Pancreas (tissue), 10 donors: ENCODE data around the gene METTL25. TPM values are rescaled to one million over a fixed set of nuclear protein-coding genes. Genes with fewer than 3 reads are reported as not detected.

Source experiments
- ATAC-seq, 4 donors: fragments of 200-7000 bp; cut with Tn5 transposase; one replicate each; pipeline versions ENCODE4 v1.8.0 to v1.9.1; 2020; ENCODE audit warnings: mild to moderate bottlenecking in 4 of 4, moderate library complexity in 4 of 4
- DNase-seq, 6 donors: peaks; one replicate each; pipeline ENCODE4 v3.0.0-alpha.2; 2020
- FAIRE-seq: peaks from 2 replicates; lab custom pipeline; 2012; peaks lifted over from hg19 to GRCh38; lab: Jason Lieb, UNC
- H3K27ac ChIP-seq, 4 donors: fragments of 200-600 bp; sonication (generic); 1 replicate in 3 of 4; 2 replicates in 1 of 4; pipeline versions ENCODE4 v1.5.0 to v1.8.0; 2020
- H3K27me3 ChIP-seq, 4 donors: fragments of 200-600 bp; one replicate each; pipeline ENCODE4 v1.8.0; 2021
- H3K36me3 ChIP-seq, 3 donors: fragments of 200-600 bp; sonication (generic) in 1 of 3; one replicate each; pipeline versions ENCODE4 v1.5.0 to v1.8.0; 2020 to 2021
- H3K4me1 ChIP-seq, 3 donors: fragments of 200-600 bp; one replicate each; pipeline ENCODE4 v1.8.0; 2021
- H3K4me3 ChIP-seq, 4 donors: fragments of 200-600 bp; sonication (generic) in 2 of 4; one replicate each; pipeline versions ENCODE4 v1.5.0 to v1.8.0; 2020 to 2021
- H3K9me3 ChIP-seq, 4 donors: fragments of 200-600 bp; one replicate each; pipeline ENCODE4 v1.8.0; 2021
- CTCF ChIP-seq, 4 donors: fragments of 200-600 bp; sonication (generic) in 3 of 4; IDR thresholded peaks; one replicate each; pipeline versions ENCODE4 v1.5.0 to v1.8.0; 2021; ENCODE audit warnings: antibody characterized with exemption in 4 of 4
- WGBS, 2 donors: extraction: QIAGEN DNeasy Blood & Tissue Kit; methylation state at CpG; one replicate each; pipeline ENCODE4 v1.1.7; 2013; 5-methylcytosine and 5-hydroxymethylcytosine counted together
- intact Hi-C, 3 donors: fragments of 100-400 bp; cut with DNase I; formaldehyde crosslinking; loops; one replicate each; pipeline versions ENCODE4 v1.11.1 to v1.14.2; 2022
- polyA plus RNA-seq, 2 donors: library from polyadenylated mRNA; stranded (reverse); fragments of 200-250 nt; gene quantifications; one replicate each; pipeline ENCODE4 v1.2.3, GENCODE V29; 2013
- total RNA-seq, 6 donors: library from RNA; stranded (reverse); fragmentation: NEBNext Ultra II Directional in 4 of 6; extraction: Animal tissue kit (Norgen Biotek cat#: 25700) in 4 of 6; gene quantifications; one replicate each; pipeline versions ENCODE4 v1.2.1 to v1.2.4, GENCODE V29; 2021 to 2023
- donor health status: healthy with polysubstance abuse.
- donor health status: DM: no; HTN: no; CAD: no; lungs with moderate emphysema.
- donor health status: DM: no; HTN: no; CAD: no.
- donor health status: control.
- donor health status: control.
- donor health status: Bipolar disorder and iron deficiency.
- donor health status: DM: yes; HTN: yes; CAD: no.
- donor health status: DM: no; HTN: no; CAD: no.
- donor health status: DM: no; HTN: no; CAD: no.
- donor health status: DM: yes; HTN: yes; CAD: no.

Gene METTL25
- total and polyA plus RNA-seq, 8 donors: 3.5 to 9.5 (median 6.1) TPM

GRCh38 chr12:82456633-82457032 lies 98.3 kb downstream of the METTL25 start:
- intact Hi-C loops: no loop called here
- WGBS, 2 donors: 79 to 86% methylated on average over 2 of the region's 2 CpGs

GRCh38 chr12:82458101-82458500 lies 99.8 kb downstream of the METTL25 start:
- 97% methylated on average over 1 of the region's 1 CpG for WGBS, 2 donors

More at GRCh38 chr12:82456633-82457032, 98.3 kb downstream of the METTL25 start:
- no peak overlapping the region for H3K4me3 ChIP-seq
- DNase-seq (no peak), ATAC-seq (no peak), FAIRE-seq (no peak)
- H3K27ac ChIP-seq: no peak overlapping the region
- no peak for TF ChIP-seq CTCF (IDR thresholded peaks at IDR 0.05)
- H3K27me3 ChIP-seq: no peaks in the 10 kb centered on the region
- H3K4me1 ChIP-seq: peaks cover 0 to 7% (median 5%) of the 10 kb centered on the region in 3 donors
- H3K36me3 ChIP-seq: no peaks in the 10 kb centered on the region
- H3K9me3 ChIP-seq: no peaks in the 10 kb centered on the region

GRCh38 chr12:82461393-82461792 lies 103.1 kb downstream of the METTL25 start:
- intact Hi-C loops: no loop called here
- Histone ChIP-seq H3K27me3 (no peaks in the 10 kb centered on the region), H3K36me3 (no peaks in the 10 kb centered on the region), H3K9me3 (no peaks in the 10 kb centered on the region), H3K27ac (no peak overlapping the region), H3K4me3 (no peak overlapping the region), H3K4me1 (peaks cover 0 to 8% (median 5%) of the 10 kb centered on the region in 3 donors)
- FAIRE-seq: no peak
- no peak for DNase-seq
- 14 to 15% methylated on average over 1 of the region's 1 CpG for WGBS, 2 donors
- TF ChIP-seq CTCF (IDR thresholded peaks at IDR 0.05): no peak
- ATAC-seq: peak in 2 of 4 donors; percentile 48 to 60

More at GRCh38 chr12:82458101-82458500, 99.8 kb downstream of the METTL25 start:
- intact Hi-C loops: no loop called here
- no peak for TF ChIP-seq CTCF (IDR thresholded peaks at IDR 0.05)
- no peak overlapping the region for H3K27ac ChIP-seq
- H3K27me3 ChIP-seq: no peaks in the 10 kb centered on the region
- H3K9me3 ChIP-seq: no peaks in the 10 kb centered on the region
- FAIRE-seq (peak; percentile 9), ATAC-seq (no peak), DNase-seq (no peak)
- H3K4me3 ChIP-seq: no peak overlapping the region
- H3K36me3 ChIP-seq: no peaks in the 10 kb centered on the region
- peaks cover 0 to 8% (median 5%) of the 10 kb centered on the region in 3 donors for H3K4me1 ChIP-seq

GRCh38 chr12:82461836-82462235 lies 103.5 kb downstream of the METTL25 start:
- Histone ChIP-seq H3K27ac (no peak overlapping the region), H3K4me1 (peaks cover 0 to 8% (median 5%) of the 10 kb centered on the region in 3 donors), H3K27me3 (no peaks in the 10 kb centered on the region), H3K36me3 (no peaks in the 10 kb centered on the region), H3K4me3 (no peak overlapping the region), H3K9me3 (no peaks in the 10 kb centered on the region)
- 64 to 78% methylated on average over 3 of the region's 3 CpGs for WGBS, 2 donors
- no peak for TF ChIP-seq CTCF (IDR thresholded peaks at IDR 0.05)
- DNase-seq: no peak
- peak in 1 of 4 donors; percentile 42 for ATAC-seq
- intact Hi-C loops: no loop called here
- no peak for FAIRE-seq

GRCh38 chr12:82468563-82468962 lies 110.2 kb downstream of the METTL25 start:
- H3K9me3 ChIP-seq: no peaks in the 10 kb centered on the region
- WGBS, 2 donors: 94 to 97% methylated on average over 4 of the region's 4 CpGs
- ATAC-seq (no peak), FAIRE-seq (no peak), DNase-seq (no peak)
- no peak overlapping the region for H3K4me3 ChIP-seq
- TF ChIP-seq CTCF (IDR thresholded peaks at IDR 0.05): no peak
- H3K27me3 ChIP-seq: no peaks in the 10 kb centered on the region
- H3K27ac ChIP-seq: no peak overlapping the region
- no peaks in the 10 kb centered on the region for H3K4me1 ChIP-seq
- intact Hi-C loops: no loop called here
- peaks cover 0 to 3% (median 0%) of the 10 kb centered on the region in 3 donors for H3K36me3 ChIP-seq
